HG03108 (cell line): ENCODE data around the gene TSEN15.
"Not testable (repeated sequence)": the region's sequence is repeated elsewhere in the genome, so short reads cannot be mapped to it uniquely, and the experiment has no call there.

Experiments used
- ATAC-seq: cut with Tn5 transposase; IDR thresholded peaks from one replicate; pipeline ENCODE4 v1.9.1; 2021; ENCODE audit warnings: moderate library complexity; ENCODE audit not compliant: unreplicated experiment

Gene TSEN15

DNA sequence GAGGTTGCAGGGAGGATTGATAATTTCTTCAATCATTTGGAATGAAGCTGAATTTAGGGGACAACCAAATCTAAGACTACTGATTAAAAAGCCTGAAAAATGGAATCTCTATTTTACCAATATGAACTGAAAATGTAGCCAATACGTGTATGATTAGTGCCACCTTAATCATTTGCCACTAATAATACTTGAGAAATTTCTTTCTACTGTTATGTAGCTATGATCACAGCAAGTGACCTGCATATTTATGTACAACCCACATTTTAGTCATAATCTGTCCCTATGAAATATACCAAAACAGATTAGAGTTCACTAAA is 20.5 kb upstream of the TSEN15 start:
- ATAC-seq, result no peak

DNA sequence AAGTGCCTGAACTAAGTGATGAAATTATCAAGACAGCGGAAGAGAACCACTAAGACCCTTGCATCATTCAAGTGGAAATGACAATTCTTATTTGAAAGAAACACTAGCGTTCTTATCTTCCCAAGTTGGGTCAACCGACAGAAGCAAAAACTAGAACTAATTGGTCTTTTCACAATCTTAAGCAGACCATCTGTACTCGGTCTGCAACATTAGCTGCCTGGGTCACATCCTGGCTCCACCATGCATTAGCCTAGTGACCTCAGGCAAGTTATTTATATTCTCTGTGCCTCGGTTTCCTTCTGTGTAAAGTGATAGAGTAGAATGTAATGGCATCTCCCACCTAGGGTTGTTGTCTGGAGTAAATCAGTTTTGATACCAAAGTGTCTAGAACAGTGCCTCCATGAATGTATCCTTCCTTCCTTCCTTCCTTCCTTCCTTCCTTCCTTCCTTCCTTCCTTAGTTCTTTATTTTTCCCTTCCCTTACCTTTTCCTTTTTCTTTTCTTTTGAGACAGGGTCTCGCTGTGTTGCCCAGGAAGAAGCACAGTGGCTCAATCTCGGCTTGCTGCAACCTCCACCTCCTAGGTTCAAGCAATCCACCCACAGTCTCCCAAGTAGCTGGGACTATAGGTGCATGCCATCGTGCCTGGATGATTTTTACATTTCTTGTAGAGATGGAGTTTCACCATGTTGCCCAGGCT is 20.0 kb upstream of the TSEN15 start:
- no peak for ATAC-seq

DNA sequence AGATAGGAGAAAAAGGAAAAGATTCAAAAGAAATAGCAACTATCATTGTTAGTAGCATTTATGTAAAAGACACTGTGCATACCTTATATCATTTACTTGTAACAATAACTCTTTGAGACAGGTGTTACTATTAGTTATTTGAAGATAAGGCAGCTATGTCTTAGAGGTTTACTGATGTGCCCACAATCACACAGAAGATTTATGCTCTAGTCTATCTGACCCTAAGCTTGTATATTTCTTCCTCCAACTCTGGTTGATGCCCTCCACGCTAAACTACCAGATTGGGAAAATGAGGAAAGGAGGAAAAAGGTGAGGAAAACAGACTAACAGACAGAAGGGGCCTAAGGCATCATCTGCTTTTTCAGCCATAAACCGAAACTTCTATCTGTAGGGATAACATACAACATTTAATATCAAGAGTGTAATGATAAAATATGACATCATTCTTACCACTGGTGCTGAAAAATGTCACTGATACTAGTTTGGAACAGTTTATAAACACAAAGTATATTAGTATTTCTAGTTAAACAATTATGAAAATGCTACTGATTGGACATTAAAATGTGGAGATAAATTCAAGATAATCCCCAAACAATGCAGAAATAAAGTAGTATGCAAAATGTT is 19.1 kb upstream of the TSEN15 start:
- ATAC-seq, result no peak

DNA sequence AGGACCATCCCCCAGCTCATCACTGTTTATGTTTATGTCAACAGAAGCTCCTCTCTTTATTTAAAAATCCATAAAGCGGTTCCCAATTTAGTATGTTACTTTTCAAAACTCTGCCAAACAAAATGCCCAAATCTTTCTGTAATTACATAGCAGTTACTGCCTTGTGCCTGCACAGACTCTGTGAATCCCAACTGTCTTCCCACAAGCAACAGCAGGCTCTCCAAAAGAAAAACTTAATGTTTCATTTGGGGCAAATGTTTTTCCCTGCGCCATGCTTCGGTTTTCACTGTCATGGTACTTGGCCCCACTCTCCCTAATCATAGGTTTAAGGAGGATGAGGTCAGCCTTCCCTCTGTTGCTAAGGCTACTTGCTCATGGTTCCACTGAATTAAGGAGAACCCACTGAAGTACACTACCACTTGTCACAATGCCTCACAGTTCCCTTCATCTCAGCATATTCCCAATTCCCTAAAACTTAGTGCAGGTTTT is 18.6 kb upstream of the TSEN15 start:
- no peak for ATAC-seq

DNA sequence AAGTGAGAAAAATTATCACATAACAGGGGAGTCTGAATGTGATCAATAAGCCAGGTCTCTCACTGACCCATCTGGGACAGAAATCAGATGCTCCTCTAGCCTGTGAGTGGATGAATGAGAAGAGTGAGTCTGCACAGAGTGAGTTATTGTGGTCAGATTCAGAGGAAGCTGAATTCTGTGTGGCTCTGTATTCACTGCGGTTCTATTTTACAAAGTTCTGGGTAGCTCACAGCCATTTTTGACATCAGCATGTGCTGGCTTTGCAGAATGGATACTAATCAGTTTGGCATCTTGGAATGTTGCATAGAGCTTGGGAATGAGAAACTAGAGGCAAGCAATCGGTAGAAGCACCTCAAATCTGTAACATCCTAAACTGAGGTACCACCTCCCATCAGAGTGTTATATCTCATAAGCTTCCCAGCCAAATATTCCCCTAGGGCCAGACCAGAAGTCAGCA is 17.8 kb upstream of the TSEN15 start:
- no peak for ATAC-seq

GRCh38 chr1:184034761-184035379 is 16.7 kb upstream of the TSEN15 start:
- no peak for ATAC-seq

- no peak for ATAC-seq
These were observed 15.6 kb upstream of the TSEN15 start for GRCh38 chr1:184035719-184036516.

DNA sequence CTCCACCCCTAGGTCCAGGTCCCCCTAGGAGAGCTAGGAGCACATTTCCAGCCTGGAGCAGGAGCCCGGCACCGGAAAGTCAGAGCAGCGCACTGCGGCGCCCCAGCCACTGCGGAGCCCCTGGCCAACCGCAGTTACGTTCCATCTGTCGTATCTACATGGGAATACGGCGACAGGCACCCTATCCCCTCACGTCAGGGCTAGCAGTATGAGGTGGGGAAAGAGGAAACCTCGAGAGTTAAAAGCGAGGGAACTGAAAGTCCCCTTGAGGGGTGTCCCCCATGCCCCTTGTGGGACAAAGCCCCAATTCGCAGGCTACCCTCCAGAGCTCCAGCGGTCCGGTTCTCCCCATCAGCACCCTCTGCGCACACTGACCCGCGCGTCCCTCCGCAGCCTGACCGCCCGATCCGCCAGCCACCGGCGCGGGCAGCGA is 15.0 kb upstream of the TSEN15 start:
- peak; percentile 23 for ATAC-seq

DNA sequence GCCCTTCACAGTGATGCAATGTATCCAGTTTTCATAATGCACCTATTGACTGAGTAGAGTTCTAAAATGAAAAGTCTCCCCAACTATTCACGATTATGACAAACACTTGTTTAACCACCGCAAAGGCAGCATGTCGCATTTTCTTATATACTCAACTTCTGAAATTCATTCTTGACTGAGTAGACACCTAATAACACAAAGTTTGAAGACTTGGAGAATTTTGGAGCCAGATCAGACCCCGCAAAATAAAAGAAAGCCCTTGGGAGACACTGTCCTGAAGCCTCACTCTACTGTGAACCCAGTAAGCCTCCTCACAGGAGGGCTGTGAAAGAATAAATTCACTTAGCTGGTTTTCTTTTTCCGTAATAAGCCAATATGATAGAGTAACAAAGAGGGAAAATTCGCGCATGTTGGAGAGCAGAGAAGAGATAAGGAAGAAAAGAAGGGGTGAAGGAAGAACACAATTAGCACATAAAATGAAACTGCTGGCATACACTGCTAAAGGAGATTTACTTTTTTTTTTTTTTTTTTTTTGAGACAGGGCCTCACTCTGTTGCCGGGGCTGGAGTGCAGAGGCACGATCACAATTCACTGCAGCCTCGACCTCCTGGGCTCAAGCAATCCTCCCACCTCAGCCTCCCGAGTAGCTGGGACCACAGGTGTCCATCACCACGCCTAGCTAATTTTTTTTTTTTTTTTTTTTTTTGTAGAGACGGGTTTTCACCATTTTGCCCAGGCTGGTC is 13.5 kb upstream of the TSEN15 start:
- ATAC-seq, result no peak

- no peak for ATAC-seq
These were observed 12.4 kb upstream of the TSEN15 start for GRCh38 chr1:184039126-184039525.

DNA sequence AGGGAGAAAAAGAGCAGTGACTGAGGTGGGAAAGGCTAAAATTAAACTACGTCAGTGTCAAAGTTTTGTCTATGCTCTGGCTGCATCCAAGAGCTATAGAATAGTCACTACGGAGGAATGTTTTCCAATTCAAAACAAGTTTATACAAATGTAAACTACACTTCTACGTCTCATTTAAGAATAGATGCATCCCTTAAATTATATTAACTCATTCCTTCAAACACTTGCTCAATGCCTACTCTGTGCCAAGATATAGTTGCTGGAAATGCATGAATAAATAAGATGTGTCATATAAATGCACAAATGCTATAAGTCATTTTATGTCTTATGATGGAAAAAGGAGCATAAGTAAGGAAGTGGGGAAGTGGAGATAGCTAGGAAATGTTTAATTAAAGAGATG is 9.8 kb upstream of the TSEN15 start:
- no peak for ATAC-seq

DNA sequence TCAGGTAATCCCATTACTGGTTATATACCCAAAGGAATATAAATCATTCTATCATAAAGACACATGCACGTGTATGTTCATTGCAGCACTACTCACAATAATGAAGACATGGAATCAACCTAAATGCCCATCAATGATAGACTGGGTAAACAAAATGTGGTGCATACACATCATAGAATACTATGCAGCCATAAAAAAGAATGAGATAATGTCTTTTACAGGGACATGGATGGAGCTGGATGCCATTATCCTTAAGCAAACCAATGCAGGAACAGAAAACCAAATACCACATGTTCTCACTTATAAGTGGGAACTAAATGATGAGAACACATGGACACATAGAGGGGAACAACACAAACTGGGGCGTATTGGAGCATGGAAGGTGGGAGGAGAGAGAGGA is 8.2 kb upstream of the TSEN15 start:
- not testable (repeated sequence) for ATAC-seq

GRCh38 chr1:184044603-184045376 is 6.7 kb upstream of the TSEN15 start:
- no peak for ATAC-seq

DNA sequence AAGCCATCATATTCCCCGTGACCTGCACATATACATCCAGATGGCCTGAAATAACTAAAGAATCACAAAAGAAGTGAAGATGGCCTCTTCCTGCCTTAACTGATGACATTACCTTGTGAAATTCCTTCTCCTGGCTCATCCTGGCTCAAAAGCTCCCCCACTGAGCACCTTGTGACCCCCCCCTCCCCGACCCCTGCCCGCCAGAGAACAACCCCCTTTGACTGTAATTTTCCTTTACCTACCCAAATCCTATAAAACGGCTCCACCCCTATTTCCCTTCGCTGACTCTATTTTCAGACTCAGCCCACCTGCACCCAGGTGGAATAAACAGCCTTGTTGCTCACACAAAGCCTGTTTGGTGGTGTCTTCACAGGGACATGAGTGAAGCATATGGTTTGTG is 4.0 kb upstream of the TSEN15 start:
- not testable (repeated sequence) for ATAC-seq

GRCh38 chr1:184048561-184049240 is 2.8 kb upstream of the TSEN15 start:
- ATAC-seq, result no peak

DNA sequence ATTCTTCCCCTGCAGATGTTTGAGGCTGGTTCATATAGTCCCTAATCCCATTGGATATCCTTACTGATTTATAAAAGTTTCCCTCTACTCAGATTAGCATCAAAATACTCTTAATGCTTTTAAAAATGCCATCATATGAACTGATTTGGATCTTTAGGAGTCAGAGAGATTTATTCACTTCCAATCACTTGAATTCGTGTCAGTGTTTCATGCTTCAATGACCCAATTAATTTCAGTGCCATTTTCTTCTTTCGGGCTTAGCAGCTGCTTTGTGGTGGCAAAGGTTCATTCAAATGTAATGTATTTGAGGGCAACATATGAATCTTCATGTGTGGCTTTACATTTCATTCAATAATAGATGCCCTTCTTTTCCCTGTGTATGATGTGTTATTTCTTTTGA is 2.2 kb upstream of the TSEN15 start:
- no peak for ATAC-seq

- no peak for ATAC-seq
These were observed 1.6 kb upstream of the TSEN15 start for GRCh38 chr1:184049836-184050468.

DNA sequence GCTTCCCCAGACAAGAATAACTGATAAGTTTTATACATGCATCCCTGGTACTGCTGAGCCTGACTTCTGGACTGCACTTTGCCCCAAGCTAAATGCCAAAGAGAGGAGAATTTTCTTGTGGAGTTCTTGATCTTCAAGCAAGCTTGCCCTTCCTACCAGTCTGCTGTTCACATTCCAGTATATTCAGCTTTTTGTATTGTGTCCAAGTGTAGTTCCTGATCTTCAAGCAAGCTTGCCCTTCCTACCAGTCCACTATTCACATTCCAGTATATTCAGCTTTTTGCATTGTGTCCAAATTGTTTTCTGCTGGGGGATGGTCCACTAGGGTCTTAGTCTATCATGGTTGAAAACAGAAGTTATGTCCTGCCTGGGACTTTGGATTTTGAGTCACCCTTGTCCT is 894 bp upstream of the TSEN15 start:
- ATAC-seq, result no peak

GRCh38 chr1:184051138-184051484 is 419 bp upstream of the TSEN15 start:
- ATAC-seq, result no peak
